Osteoblast (primary cell): ENCODE measurements around the gene GNAQ. TPM values are rescaled to one million over a fixed set of nuclear protein-coding genes. Genes with fewer than 3 reads are reported as not detected.
"Not testable (repeated sequence)": the region's sequence is repeated elsewhere in the genome, so short reads cannot be mapped to it uniquely, and the experiment has no call there.

Source experiments
- DNase-seq: peaks from one replicate; pipeline ENCODE4 v3.0.0; 2011; ENCODE audit warnings: low spot score, mixed read lengths; ENCODE audit not compliant: insufficient read length; ENCODE audit errors: missing footprints
- H2AFZ ChIP-seq: 2 replicates; pipeline ENCODE4 v1.6.0; 2011; ENCODE audit warnings: mild to moderate bottlenecking, low read length
- H3K27ac ChIP-seq: 2 replicates; pipeline ENCODE4 v1.5.1; 2011; ENCODE audit warnings: mild to moderate bottlenecking, low read depth, low read length, moderate library complexity
- H3K27me3 ChIP-seq: 2 replicates; pipeline ENCODE4 v1.6.0; 2012; ENCODE audit warnings: mild to moderate bottlenecking, control low read depth, inconsistent platforms, low read length, moderate library complexity; ENCODE audit not compliant: insufficient read depth
- H3K36me3 ChIP-seq: 2 replicates; pipeline ENCODE4 v1.5.1; 2011; ENCODE audit warnings: mild to moderate bottlenecking, low read length, control low read depth, moderate library complexity; ENCODE audit not compliant: insufficient read depth
- H3K4me1 ChIP-seq: 2 replicates; pipeline ENCODE4 v1.5.1; 2011; ENCODE audit warnings: mild to moderate bottlenecking, low read length, control low read depth, moderate library complexity; ENCODE audit not compliant: insufficient read depth
- H3K4me2 ChIP-seq: 2 replicates; pipeline ENCODE4 v1.6.0; 2011; ENCODE audit warnings: mild to moderate bottlenecking, low read length; ENCODE audit not compliant: insufficient read depth
- H3K4me3 ChIP-seq: fragments of 200-600 bp; sonication (generic); 3 replicates; pipeline ENCODE4 v1.5.1; 2012; ENCODE audit warnings: mild to moderate bottlenecking, low read length, inconsistent platforms; ENCODE audit not compliant: insufficient read depth
- H3K79me2 ChIP-seq: 2 replicates; pipeline ENCODE4 v1.6.0; 2012; ENCODE audit warnings: mild to moderate bottlenecking, low read length, control low read depth, inconsistent platforms; ENCODE audit not compliant: insufficient read depth
- H3K9me3 ChIP-seq: 2 replicates; pipeline ENCODE4 v1.5.1; 2011; ENCODE audit warnings: low read depth, low read length, control low read depth
- H4K20me1 ChIP-seq: 2 replicates; pipeline ENCODE4 v1.6.0; 2012; ENCODE audit warnings: mild to moderate bottlenecking, low read length, control low read depth; ENCODE audit not compliant: insufficient read depth
- total RNA-seq: library from RNA; depleted of rRNA; stranded (reverse); fragments of >200 nt; gene quantifications from 2 replicates; pipeline ENCODE4 v1.2.3, GENCODE V29; 2012
- TF ChIP-seq, protein P1 (sequence below): IDR thresholded peaks from 2 replicates; pipeline ENCODE4 v1.5.1; 2011; ENCODE audit warnings: mild to moderate bottlenecking, low read depth, low read length, moderate library complexity; ENCODE audit errors: extremely low read depth

Gene GNAQ
- total RNA-seq, 1 donor = 64.8 TPM

DNA sequence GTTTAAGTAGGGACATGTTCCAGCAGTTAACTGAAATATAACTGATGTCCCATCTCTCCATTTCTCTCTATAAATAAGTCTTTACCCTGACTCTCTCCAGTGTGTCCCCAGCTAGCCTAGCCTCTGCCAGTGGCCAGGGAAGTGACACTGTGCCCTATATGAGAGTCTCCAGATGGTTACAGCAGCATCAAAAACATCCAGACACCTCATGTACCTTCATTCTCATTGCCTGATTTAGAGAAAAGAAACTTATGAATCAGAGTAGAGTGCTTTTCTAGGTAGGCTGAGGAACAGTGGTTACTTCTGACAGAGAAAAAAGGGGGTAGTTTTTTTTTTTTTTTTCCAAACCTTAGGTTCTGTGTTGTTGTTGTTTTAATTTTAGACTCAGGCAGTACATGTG lies 148.5 kb downstream of the GNAQ start:
- no peak overlapping the region for H2AFZ ChIP-seq
- no peaks in the 10 kb centered on the region for H3K9me3 ChIP-seq
- H3K27ac ChIP-seq = no peak overlapping the region
- H3K27me3 ChIP-seq = no peaks in the 10 kb centered on the region
- TF ChIP-seq, protein P1, sequence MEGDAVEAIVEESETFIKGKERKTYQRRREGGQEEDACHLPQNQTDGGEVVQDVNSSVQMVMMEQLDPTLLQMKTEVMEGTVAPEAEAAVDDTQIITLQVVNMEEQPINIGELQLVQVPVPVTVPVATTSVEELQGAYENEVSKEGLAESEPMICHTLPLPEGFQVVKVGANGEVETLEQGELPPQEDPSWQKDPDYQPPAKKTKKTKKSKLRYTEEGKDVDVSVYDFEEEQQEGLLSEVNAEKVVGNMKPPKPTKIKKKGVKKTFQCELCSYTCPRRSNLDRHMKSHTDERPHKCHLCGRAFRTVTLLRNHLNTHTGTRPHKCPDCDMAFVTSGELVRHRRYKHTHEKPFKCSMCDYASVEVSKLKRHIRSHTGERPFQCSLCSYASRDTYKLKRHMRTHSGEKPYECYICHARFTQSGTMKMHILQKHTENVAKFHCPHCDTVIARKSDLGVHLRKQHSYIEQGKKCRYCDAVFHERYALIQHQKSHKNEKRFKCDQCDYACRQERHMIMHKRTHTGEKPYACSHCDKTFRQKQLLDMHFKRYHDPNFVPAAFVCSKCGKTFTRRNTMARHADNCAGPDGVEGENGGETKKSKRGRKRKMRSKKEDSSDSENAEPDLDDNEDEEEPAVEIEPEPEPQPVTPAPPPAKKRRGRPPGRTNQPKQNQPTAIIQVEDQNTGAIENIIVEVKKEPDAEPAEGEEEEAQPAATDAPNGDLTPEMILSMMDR = no peak
- H3K4me2 ChIP-seq = no peak overlapping the region
- no peak for DNase-seq
- no peak overlapping the region for H3K4me3 ChIP-seq
- peaks cover 11% of the 10 kb centered on the region for H4K20me1 ChIP-seq
- H3K36me3 ChIP-seq = no peaks in the 10 kb centered on the region
- peaks cover 22% of the 10 kb centered on the region for H3K4me1 ChIP-seq
- H3K79me2 ChIP-seq = peaks cover 45% of the 10 kb centered on the region

DNA sequence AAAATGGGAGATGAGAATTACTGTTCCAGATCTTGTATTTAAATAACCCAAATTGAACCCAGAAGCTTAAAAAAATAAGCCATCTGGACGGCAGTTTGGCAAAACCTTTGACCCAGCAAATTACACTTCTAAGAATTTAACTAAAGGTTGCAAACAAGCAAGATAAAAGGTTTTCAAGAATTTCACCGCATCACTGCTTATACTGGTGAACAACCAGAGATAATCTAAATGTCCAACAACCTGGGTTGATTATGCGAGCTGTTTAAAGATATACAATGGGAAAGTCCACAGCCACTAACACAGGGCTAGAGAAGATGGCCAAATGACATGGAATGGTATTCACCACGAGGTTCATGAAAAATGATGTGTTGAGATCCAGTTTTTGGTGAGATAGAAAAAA lies 149.3 kb downstream of the GNAQ start:
- Histone ChIP-seq H3K27ac (no peak overlapping the region), H3K9me3 (no peaks in the 10 kb centered on the region), H3K4me3 (no peak overlapping the region), H3K27me3 (no peaks in the 10 kb centered on the region), H2AFZ (no peak overlapping the region), H4K20me1 (peaks cover 13% of the 10 kb centered on the region), H3K4me2 (no peak overlapping the region), H3K36me3 (no peaks in the 10 kb centered on the region), H3K4me1 (peaks cover 22% of the 10 kb centered on the region), H3K79me2 (peaks cover 50% of the 10 kb centered on the region)
- TF ChIP-seq, protein P1 = no peak
- DNase-seq = no peak

DNA sequence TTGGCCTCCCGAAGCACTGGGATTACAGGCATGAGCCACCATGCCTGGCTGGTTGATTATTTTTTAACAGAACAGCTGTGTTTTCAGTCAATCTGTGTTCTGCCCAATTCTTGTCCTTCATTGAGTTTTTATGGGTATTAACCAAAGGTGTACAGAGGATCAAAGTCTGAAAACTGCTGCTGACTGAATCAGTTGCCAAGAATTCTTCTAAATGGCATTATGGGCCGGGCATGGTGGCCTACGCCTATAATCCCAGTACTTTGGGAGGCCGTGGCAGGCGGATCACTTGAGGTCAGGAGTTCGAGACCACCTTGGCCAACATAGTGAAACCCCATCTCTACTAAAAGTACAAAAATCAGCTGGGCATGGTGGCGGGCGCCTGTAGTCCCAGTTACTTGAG lies 150.0 kb downstream of the GNAQ start:
- H3K27ac ChIP-seq, H3K4me2 ChIP-seq, H3K27me3 ChIP-seq, H2AFZ ChIP-seq, H3K4me3 ChIP-seq, H3K9me3 ChIP-seq, DNase-seq, H3K36me3 ChIP-seq: not testable (repeated sequence)
- Histone ChIP-seq H3K4me1 (peaks cover 22% of the 10 kb centered on the region), H4K20me1 (peaks cover 13% of the 10 kb centered on the region), H3K79me2 (peaks cover 55% of the 10 kb centered on the region)

DNA sequence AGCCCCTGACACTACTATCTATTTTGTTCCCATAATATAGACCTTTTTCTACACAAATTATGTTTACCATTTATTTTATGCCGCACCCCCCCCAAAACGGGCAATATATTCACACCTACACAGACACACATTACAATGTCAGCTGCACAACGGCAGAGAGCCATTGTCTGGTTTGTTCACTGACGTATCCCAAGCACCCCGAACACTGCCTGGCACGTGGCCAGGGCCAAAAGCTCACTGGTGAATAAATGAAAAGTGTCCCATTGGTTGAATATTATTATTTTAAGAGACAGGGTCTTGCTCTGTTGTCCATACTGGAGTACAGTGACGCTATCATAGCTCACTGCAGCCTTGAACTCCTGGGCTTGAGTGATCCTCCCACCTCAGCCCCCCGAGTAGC lies 150.5 kb downstream of the GNAQ start:
- Histone ChIP-seq H3K36me3 (no peaks in the 10 kb centered on the region), H3K4me2 (no peak overlapping the region), H3K4me1 (peaks cover 24% of the 10 kb centered on the region), H2AFZ (no peak overlapping the region), H3K27ac (no peak overlapping the region), H3K27me3 (no peaks in the 10 kb centered on the region), H3K9me3 (no peaks in the 10 kb centered on the region), H4K20me1 (peaks cover 17% of the 10 kb centered on the region), H3K79me2 (peaks cover 58% of the 10 kb centered on the region), H3K4me3 (no peak overlapping the region)
- TF ChIP-seq, protein P1 = no peak
- DNase-seq = no peak
